Caki2 (cell line): Measurements from ENCODE around the gene MAD1L1. TPM values are rescaled to one million over a fixed set of nuclear protein-coding genes. Genes with fewer than 3 reads are reported as not detected.
A peak's percentile ranks its signal among the peaks of the same experiment; 100 is the strongest.
"Not testable (repeated sequence)": the region's sequence is repeated elsewhere in the genome, so short reads cannot be mapped to it uniquely, and the experiment has no call there.

Experiments used
- DNase-seq: peaks from one replicate; pipeline ENCODE4 v3.0.0-alpha.2; 2015; ENCODE audit warnings: low read depth
- in situ Hi-C: cut with HindIII; loops from 2 replicates; pipeline ENCODE4 v1.10.0; 2016; ENCODE audit warnings: low sequenced_read_pairs, low pct_unique_long_range_greater_than_20kb, mixed read lengths
- total RNA-seq: library from RNA; depleted of rRNA; stranded (reverse); fragments of >200 nt; shearing (Covaris generic); gene quantifications from 2 replicates; pipeline ENCODE4 v1.2.3, GENCODE V29; 2014; ENCODE audit warnings: low replicate concordance

Gene MAD1L1
- total RNA-seq, 1 experiment from 2014 or later: 123 TPM

- in situ Hi-C loops: no loop called here
- DNase-seq: no peak
Measured at GRCh38 chr7:1889556-1890181, 343.1 kb downstream of the MAD1L1 start.

DNA sequence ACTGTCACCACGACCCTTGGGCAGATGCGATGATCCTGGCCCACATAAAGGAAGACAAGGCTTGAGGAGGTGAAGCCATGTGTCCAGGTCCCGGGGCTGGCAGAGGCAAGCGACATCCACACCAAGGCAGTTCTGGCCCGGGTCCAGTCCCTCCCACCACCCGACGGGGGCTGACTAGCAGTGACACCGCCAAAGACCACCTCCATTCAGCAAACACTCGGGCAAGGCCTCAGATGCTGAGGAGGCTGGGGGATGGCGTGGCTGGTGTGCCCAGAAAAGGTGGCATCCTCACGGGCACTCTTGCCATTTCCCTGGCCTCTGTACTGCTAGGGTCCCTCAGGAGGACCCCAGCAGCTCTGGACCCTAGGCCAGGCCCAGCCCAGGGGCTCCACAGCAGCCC, 343.7 kb downstream of the MAD1L1 start:
- DNase-seq: no peak
- in situ Hi-C loops: no loop called here

GRCh38 chr7:1888425-1888824, 344.3 kb downstream of the MAD1L1 start:
- DNase-seq: no peak
- in situ Hi-C loops: no loop called here

DNA sequence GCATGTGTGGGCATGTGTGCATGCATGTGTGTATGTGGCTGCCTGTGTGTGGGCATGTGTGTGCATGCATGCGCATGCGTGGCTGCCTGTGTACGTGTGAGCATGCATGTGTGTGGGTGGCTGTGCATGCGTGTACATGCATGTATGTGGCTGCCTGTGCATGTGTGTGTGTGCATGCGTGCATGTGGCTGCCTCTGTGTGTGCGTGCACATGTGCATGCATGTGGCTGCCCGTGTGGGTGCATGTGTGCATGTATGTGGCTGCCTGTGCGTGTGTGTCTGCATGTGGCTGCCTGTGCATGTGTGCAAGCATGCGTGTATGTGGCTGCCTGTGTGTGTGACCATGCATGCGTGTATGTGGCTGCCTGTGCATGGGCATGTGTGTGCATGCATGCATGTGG, 345.5 kb downstream of the MAD1L1 start:
- in situ Hi-C loops: no loop called here
- DNase-seq: no peak

GRCh38 chr7:1886361-1887064, 346.2 kb downstream of the MAD1L1 start:
- in situ Hi-C loops: no loop called here
- DNase-seq: no peak

DNA sequence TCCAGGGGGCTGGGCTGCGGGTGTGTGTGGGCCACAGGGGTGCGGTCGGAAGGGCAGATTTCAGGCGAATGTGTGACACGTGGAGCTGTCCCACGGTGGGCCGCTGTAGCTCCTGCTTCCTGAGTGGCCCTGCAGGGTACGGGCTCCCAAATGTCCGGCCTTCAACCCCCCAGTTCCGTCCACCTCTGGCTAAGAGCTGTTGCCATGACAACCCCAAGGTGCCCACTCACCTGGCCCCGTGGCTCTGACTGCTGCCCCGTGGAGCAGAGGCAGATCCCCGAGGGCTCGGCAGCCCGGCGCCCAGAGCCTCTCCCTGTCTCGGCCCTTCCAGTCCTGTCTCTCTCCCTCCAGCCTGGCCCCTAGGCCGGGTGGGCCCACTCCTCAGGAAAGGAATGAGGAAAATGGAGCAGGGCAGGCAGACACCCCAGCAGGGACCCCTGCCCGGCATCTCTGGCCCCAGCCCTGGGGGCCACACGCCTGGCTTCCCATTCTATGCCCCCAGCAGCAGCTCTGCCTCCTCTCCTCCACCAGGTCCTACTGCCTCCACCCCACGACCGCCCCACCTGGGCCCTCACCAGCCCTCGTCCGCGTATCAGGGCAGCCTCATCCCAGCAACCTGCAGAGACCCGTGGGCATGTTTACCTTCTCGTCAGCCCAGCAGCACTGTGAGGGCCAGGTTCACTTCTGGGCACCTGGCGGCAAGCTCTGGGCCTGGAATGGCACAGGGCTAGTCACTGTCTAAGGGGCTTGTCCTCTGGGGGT, 347.1 kb downstream of the MAD1L1 start:
- in situ Hi-C loops: no loop called here
- no peak for DNase-seq

GRCh38 chr7:1884583-1885350, 348.0 kb downstream of the MAD1L1 start:
- no peak for DNase-seq
- in situ Hi-C loops: no loop called here

DNA sequence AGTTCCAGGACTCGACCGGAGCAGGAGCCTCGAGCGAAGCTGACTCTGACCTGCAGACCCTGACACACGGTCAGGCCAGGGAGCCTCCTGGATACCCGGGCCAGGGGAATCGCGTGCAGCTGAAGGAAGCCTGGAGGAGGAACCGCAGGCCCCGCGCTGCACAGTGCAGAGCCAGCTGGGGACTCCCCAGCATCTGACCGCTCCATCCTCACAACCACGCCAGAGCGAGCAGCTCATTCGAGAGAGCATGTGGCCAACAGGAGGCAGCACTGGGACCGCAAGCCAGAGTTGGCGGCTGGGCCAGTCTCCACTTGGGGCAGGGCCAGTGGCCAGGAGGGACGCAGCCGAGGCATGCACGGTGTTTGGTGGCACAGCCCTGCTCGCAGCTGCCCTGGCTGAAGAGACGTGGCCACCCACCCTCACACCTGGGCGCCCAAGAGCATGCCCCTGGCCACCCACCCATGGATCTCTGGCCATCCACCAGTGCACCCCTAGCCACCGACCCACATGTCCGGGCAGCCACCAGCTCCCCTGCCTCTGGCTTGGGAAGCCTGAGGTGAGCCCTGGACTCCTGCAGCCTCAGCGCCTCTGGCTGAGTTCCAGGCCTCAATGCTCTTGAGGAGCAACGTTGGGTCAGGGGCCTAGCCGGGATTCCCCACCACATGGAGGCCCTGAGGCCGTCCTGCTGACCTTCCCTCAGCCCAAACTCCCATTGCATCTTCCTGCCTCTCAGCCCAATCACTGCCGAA, 348.7 kb downstream of the MAD1L1 start:
- in situ Hi-C loops: no loop called here
- no peak for DNase-seq

GRCh38 chr7:1883031-1883761, 349.5 kb downstream of the MAD1L1 start:
- peak; percentile 54 for DNase-seq
- in situ Hi-C loops: no loop called here

DNA sequence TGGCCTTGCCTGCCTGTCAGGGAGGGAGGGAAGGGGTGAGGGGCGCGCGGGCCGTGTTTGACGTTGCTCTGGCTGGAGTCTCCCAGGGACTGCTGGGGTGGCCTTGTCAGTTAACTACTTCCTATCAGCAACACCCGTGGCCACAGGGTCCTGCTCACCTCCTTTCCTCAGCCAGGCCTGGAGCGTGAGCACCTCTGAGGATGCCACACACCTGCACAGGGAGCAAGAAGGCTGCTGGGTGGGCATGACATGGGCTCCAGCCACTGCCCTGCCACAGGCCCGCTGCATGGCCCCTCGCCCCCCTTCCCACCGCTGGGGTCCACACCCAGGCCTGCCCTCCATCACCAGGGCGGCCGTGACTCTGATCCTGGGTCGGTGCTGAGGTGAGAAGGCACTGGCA, 350.3 kb downstream of the MAD1L1 start:
- DNase-seq: no peak
- in situ Hi-C loops: no loop called here

DNA sequence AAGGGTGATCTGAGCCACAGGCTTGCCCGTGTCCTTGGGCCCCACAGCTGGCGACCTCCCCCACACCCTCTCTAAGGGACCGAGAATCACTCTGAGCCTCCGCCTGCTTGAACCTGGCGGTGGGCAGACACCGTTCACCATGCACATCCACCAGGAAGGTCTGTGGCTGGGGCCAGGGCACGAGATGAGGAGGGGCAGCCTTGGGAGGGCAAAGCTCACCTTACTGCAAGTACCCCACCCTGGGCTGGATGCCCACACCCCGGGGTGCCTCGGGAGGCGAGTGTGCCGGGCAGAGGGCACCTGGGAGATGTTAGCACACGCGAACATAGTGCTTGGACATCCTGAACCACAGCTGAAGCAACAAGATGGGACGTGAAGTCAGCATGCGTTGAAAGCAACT, 350.8 kb downstream of the MAD1L1 start:
- no peak for DNase-seq
- in situ Hi-C loops: no loop called here

DNA sequence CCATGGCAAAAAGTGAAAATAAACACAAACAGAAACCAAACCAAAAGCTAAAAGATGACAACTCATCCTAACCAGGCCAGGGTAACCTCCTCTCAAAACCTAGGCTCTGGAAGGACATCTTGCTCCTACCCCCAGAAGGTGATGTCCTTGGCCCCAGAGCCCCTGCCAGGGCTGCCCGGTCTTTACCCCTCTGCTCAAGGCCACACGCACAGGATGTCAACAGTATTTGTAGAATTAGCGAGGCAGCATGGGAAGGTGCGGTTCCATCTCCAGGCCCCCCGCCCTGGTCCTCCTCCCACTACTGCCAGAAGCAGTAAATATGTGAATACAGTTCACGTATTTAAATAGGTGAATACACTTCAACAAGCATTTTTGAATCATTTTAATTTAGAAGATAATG, 356.1 kb downstream of the MAD1L1 start:
- DNase-seq, in situ Hi-C loops: not testable (repeated sequence)

GRCh38 chr7:1875392-1876199, 357.1 kb downstream of the MAD1L1 start:
- not testable (repeated sequence) for DNase-seq

DNA sequence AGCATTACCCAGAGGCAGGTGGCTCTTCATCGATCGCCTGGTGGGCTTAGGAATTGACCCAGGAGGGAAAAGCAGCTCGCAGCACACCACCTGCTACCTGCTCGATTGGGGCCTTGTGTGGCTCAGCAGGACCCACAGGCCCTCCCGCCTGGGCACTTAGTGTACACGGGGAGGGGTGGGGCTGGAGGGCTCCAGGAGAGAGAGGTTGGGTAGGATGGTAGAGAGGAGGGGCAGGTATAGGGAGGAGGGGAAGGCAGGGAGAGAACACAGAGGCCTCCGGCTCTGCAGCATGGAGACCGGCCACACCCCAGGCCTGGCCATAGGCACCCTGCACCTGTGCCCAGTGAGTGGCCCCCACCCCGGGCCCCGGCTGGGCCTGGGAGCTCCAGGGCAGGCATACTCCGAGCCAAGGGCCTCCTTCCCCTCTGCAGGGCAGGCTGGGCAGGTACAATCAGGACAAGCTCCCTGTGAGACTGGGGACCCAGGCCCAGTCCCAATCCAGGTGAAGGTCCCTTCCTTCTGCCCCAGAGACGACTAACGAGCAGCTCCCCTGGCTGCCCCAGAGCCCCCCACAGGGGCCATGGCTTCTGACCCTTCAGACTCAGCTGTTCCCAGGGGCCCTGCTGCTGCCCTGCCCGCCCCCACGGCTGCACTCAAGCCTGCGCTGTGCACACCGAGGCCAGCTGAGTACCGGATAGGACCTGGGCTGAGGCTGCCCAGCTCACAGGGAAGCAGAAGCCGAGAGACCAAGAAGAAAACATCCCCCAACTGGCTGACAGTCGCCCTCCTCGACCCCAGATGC, 358.0 kb downstream of the MAD1L1 start:
- DNase-seq, in situ Hi-C loops: not testable (repeated sequence)

More at GRCh38 chr7:1875392-1876199, 357.1 kb downstream of the MAD1L1 start:
- in situ Hi-C loops: not testable (repeated sequence)

DNA sequence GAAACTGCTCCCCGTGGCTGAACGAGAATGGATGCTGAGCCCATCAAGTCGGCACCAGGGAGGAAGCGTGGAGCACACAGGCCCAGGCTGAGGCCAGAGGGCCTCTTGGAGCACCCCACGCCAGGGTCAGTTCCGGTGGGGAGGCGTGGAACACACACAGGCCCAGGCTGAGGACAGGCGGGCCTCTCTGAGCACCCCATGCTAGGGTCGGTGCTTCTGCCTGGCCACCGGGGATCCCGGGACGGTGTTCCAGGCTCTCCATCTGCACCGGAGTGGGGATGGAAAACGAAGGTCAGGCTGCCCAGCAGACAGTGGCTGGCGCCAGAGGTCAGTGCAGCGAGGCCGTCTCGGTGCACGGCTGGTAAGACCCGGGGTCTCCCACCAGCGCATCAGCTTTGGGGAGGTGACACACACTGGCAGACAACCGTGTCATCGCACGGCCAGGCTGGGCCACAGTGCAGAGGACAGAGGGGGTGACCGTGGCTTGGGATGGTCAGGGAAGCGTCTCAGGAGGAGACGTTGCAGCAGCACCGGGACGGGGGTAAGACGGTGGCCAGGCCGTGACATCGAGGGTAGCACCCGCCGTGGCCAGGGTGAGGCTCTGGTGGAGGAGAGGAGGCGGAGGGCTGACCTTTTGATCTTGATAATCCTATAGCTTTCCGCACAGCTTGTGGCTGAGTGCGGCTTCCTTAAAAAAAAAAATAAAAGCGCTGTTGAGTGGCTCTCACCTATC, 358.7 kb downstream of the MAD1L1 start:
- in situ Hi-C loops: no loop called here
- DNase-seq: no peak
